ENCODE results near the gene CLTA.
"Not testable (repeated sequence)": the region's sequence is repeated elsewhere in the genome, so short reads cannot be mapped to it uniquely, and the experiment has no call there.

DNA sequence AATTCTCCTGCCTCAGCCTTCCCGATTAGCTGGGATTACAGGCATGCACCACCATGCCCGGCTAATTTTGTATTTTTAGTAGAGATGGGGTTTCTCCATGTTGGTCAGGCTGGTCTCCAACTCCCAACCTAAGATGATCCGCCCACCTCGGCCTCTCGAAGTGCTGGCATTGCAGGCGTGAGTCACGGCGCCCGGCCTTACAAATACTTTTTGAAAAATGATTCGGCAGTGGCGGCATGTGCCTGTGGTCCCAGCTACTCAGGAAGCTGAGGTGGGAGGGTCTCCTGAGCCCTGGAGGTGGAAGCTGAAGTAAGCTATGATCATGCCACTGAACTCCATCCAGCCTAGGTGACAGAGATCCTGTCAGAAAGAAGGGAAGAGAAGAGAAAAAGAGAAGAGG, 30.6 kb upstream of the CLTA start:
- TF ChIP-seq, protein P1, sequence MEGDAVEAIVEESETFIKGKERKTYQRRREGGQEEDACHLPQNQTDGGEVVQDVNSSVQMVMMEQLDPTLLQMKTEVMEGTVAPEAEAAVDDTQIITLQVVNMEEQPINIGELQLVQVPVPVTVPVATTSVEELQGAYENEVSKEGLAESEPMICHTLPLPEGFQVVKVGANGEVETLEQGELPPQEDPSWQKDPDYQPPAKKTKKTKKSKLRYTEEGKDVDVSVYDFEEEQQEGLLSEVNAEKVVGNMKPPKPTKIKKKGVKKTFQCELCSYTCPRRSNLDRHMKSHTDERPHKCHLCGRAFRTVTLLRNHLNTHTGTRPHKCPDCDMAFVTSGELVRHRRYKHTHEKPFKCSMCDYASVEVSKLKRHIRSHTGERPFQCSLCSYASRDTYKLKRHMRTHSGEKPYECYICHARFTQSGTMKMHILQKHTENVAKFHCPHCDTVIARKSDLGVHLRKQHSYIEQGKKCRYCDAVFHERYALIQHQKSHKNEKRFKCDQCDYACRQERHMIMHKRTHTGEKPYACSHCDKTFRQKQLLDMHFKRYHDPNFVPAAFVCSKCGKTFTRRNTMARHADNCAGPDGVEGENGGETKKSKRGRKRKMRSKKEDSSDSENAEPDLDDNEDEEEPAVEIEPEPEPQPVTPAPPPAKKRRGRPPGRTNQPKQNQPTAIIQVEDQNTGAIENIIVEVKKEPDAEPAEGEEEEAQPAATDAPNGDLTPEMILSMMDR (IDR thresholded peaks at IDR 0.05; ENCODE audit: low read length): not testable (repeated sequence)
- TF ChIP-seq EZH2 (IDR thresholded peaks at IDR 0.05; ENCODE audit: borderline replicate concordance, low read length): not testable (repeated sequence)

Measured in OCI-LY1 (cell line).